Hepatocyte (in vitro differentiated cells): ENCODE results near the gene NAA15.

Experiments used
- CTCF ChIP-seq: fragments of 200-600 bp; sonication (generic); IDR thresholded peaks from 2 replicates; pipeline ENCODE4 v1.5.1; 2016; ENCODE audit warnings: antibody characterized with exemption, mild to moderate bottlenecking; ENCODE audit not compliant: poor library complexity
- EZH2 ChIP-seq: fragments of 200-600 bp; sonication (generic); IDR thresholded peaks from 2 replicates; pipeline ENCODE4 v1.6.1; 2016; ENCODE audit warnings: antibody characterized with exemption, mild to moderate bottlenecking, borderline replicate concordance

- TF ChIP-seq CTCF (no peak), EZH2 (no peak)
Measured at GRCh38 chr4:139333046-139333445, 31.7 kb downstream of the NAA15 start.
